Astrocyte of the spinal cord (primary cell): ENCODE measurements around the gene OSBPL7.

Source experiments
- DNase-seq: peaks from one replicate; pipeline ENCODE4 v3.0.0; 2011; ENCODE audit warnings: low read depth, low spot score
- H3K4me3 ChIP-seq: 2 replicates; pipeline ENCODE4 v1.5.1; 2011; ENCODE audit warnings: low read depth, mild to moderate bottlenecking, low read length, moderate library complexity
- in situ Hi-C: cut with HindIII; loops from 2 replicates; pipeline ENCODE4 v1.10.0; 2017; ENCODE audit warnings: low sequenced_read_pairs
- TF ChIP-seq, protein P1 (sequence below): IDR thresholded peaks from 2 replicates; pipeline ENCODE4 v1.5.1; 2012; ENCODE audit warnings: low read depth, mild to moderate bottlenecking, low read length, inconsistent platforms

OSBPL7 gene

GRCh38 chr17:47841488-47842291 lies 20.1 kb upstream of the OSBPL7 start:
- in situ Hi-C loops: no loop called here
- DNase-seq: no peak
- TF ChIP-seq, protein P1, sequence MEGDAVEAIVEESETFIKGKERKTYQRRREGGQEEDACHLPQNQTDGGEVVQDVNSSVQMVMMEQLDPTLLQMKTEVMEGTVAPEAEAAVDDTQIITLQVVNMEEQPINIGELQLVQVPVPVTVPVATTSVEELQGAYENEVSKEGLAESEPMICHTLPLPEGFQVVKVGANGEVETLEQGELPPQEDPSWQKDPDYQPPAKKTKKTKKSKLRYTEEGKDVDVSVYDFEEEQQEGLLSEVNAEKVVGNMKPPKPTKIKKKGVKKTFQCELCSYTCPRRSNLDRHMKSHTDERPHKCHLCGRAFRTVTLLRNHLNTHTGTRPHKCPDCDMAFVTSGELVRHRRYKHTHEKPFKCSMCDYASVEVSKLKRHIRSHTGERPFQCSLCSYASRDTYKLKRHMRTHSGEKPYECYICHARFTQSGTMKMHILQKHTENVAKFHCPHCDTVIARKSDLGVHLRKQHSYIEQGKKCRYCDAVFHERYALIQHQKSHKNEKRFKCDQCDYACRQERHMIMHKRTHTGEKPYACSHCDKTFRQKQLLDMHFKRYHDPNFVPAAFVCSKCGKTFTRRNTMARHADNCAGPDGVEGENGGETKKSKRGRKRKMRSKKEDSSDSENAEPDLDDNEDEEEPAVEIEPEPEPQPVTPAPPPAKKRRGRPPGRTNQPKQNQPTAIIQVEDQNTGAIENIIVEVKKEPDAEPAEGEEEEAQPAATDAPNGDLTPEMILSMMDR: no peak
- peak overlapping the region; percentile 66 for H3K4me3 ChIP-seq

- peak; percentile 79 for DNase-seq
- in situ Hi-C loops: no loop called here
- peak within 1 kb of the TSS; percentile 66 for H3K4me3 ChIP-seq
- TF ChIP-seq, protein P1: peak; percentile 94
Measured at GRCh38 chr17:47840742-47841487, 19.3 kb upstream of the OSBPL7 start, which contains the start of gene SCRN2. TSS of gene SCRN2 (minus strand) at chr17:47841273. CDS start at chr17:47840843, 430 bp downstream.

DNA sequence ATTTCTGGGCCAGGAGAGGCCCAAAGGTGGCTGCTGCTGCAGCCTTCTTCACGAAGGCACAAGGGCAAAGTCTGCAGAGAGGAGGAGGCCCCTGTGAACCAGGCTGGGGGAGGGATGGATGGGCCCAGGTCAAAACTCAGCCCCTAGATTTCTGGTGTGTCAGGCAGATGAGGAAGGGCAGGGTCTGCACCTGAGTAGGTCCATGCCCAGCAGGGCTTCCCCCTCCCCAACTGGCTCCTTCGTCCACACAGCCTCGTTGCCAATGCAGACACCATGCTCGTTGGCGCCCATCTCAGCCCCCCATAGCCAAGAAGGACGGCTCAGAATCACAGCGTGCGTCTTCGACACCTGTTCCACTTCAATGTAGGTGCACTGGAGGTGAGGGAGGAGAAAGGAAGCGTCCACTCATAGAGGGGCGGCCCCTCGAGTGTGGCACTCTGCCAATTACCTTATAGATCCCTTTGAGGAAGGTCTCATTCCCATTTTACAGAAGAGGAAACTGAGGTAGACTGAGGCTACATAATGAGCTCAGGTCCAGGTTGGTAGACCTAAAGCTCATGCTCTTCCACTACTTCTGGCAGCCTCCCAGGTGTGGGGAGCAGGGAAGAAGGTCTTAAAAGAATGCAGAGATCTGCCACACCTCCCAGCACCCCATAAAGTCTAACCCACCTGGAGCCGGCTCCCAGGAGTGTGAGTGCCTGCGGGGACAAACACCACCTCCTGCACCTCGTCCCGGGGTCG lies 18.6 kb upstream of the OSBPL7 start:
- DNase-seq: no peak
- in situ Hi-C loops: no loop called here
- TF ChIP-seq, protein P1: no peak
- H3K4me3 ChIP-seq: peak overlapping the region; percentile 66

DNA sequence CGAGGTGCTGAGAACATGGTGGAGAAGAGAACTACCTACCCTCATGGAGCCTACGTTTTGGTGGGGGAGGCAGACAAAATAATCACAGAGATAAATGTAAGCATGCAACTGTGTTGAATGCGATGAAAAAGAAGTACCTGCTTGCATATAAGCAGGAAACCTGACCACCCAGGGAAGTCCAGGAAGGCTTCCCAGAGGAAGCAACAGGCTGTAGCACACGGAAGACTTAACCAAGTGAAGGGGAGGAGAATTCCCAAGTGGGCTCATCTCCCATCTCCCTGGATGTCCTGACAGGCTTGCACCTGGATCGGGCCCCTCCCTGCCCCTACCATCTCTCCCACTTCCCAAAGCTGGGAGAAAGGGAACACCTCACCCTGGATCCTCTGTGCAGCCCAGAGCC lies 17.5 kb upstream of the OSBPL7 start:
- TF ChIP-seq, protein P1: no peak
- DNase-seq: no peak
- in situ Hi-C loops: no loop called here
- H3K4me3 ChIP-seq: no peak overlapping the region

DNA sequence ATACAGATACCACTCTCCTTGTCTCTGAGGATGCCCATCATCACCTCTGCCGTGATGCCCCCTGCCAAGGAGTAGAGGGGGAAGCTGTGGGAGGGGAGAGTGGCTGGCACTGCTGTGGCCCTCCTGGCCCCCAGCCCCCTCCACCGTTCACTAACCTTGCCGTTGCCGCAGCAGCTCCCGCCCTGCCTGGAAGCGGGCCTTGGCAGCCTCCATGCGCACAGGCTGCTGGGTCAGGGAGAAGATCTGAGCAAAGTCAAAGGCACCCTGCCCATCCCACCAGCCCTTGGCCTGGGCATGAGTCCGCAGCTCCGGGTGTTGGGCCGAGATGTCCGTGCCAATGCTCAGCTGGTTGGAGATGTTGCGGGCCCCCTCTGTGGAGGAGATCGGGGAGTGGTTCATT lies 17.0 kb upstream of the OSBPL7 start:
- no peak overlapping the region for H3K4me3 ChIP-seq
- TF ChIP-seq, protein P1: no peak
- DNase-seq: no peak
- in situ Hi-C loops: no loop called here

DNA sequence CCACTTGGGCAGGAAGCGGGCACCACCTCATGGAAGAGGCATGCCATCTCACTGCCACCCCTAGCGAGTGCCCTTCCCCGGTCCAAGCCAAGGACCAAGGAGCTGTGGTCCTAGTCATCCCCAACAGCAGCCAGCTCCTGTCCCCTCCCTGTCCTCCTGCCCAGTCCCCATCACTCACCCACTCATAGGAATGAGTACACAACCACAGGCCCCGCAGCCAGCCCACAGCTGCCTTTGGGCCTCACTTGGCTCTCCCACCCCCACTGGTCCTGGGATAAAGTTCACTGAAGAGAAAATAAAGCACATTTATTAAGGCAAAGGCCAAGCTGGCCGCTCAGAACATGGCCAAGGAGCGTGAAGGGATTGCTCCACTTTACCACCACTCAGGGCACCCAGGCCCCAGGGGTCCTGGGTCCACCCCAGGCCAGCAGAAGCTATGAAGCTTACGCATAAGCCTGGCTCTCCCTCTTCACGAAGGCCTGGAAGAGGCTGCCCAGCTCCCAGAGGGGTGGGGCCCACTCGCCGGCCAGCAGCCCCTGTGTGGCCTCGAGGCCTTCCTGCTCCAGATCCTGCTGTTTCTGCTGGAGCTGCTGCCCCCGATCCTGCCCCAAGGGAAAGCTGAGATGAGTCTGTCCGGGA lies 15.9 kb upstream of the OSBPL7 start:
- TF ChIP-seq, protein P1: no peak
- no peak overlapping the region for H3K4me3 ChIP-seq
- in situ Hi-C loops: no loop called here
- DNase-seq: peak; percentile 46
